Activated CD4-positive, alpha-beta T cell treated with anti-CD3 and anti-CD28 coated beads for 4 hours (primary cell): ENCODE results near the gene IL6ST.

Experiments
- DNase-seq, 2 donors: peaks; one replicate each; pipeline ENCODE4 v3.0.0-alpha.2; 2020

The IL6ST gene

GRCh38 chr5:55917402-55918086 lies 77.2 kb downstream of the IL6ST start:
- DNase-seq: no peak

DNA sequence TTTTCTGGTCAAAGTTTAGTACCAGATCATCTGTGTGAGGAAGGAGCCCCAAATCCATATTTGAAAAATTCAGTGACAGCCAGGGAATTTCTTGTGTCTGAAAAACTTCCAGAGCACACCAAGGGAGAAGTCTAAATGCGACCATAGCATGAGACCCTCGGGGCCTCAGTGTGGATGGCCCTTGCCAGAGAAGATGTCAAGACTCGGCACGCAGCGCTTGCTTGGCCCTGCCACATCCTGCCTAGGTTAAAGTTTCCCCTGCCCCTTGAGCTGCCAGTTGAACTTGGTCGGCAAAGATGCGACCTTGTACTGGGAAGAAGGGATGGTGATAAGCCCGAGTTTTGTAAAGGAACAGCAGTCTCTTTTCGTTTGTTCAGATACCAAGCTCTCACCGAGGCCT lies 77.8 kb downstream of the IL6ST start:
- DNase-seq: no peak

- no peak for DNase-seq
Measured at GRCh38 chr5:55915783-55916182, 79.0 kb downstream of the IL6ST start.

- no peak for DNase-seq
Measured at GRCh38 chr5:55914971-55915370, 79.8 kb downstream of the IL6ST start.

DNA sequence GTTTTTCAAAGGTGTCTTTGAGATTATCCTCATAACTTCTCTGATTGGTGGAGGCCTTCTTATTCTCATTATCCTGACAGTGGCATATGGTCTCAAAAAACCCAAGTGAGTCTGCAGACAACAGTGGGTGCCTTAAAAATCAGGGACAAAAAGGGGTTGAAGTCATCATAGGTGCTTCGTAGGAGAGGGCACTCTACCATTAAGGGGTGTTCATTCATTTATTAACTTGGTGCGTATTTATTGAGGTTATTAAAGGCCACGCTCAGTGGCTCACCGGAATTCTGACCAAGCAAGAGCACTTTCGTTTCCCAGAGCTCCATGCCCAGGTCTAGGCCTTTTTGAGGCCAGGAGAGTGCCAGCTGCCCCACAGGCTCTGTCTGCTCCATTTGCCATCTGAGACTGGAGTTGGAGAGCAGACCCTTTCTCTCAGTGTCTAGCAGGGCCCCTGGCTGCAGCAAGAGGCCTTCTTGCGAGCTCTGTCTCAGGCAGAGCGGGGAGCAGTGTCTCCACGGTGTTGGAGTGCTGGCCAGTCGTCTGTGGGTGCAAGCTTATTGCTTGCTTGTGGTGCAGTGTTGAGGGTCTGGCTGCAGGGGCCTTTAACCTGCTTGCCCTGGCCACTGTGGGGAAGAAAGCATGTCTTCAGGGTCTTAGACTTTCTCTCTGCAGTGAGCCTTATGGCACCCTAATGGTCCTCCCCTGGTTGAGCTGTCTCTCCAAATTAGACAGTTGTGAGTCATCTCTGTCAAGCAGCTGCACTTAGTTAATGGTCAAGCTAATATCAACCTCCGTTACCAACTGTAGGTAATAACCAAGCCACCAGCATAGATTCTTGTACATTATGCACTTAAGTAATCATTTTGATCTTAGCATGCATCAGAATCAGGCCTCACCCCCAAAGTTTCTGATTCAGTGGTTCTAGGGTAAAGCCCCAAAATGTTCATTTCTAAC lies 81.0 kb downstream of the IL6ST start:
- DNase-seq: no peak

DNA sequence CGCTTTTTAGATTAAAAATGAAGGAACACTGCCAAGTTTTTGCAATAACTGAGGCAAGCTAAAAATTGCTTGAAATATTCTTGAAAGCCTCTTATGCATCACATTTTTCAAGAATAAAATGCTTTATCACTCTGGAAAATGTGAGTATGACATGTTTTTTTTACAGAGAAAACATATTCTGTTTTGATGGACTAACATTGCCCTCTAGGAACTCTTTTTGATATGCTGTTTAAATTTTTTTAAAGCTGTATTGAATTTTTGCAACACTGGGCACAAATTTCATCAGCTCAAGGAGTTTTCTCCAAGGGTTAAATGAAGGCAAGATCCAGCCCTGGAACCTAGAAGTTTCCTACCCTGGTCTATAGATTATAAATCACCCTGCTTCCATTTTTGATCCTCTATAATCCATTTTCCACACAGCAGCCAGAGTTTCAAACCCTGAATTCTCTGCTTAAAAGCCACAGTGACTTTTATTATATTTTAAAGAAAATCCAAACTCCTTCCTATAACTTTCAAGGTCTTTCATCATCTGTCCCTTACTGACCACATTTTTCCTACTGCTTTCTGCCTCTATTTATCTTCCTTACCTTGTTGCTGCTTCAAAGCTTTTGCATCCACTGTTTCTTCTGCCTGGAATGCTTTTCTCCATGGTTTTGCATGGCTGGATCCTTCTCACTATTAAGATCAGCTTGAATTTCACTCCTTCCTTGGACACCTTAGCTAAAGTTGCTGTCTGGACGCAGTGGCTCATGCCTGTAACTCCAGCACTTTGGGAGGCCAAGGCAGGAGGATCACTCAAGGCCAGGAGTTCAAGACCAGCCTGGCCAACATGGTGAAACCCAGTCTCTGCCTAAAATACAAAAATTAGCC lies 82.7 kb downstream of the IL6ST start:
- no peak for DNase-seq

DNA sequence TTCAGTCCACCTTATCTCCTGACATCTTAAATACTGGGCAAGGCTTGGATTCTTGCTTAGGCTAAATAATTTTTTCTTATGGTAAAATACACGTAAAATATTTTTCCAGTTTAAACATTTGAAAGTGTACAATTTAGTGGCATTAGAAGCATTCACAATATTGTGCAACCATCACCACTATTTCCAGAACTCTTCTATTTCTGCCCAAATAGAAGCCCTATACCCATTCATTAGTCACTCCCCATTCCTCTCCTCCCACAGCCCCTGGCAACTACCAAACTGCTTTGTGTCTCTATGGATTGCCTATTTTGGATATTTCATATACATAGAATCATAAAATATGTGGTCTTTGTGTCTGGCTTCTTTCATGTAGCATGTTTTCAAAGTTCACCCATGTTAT lies 86.0 kb downstream of the IL6ST start:
- DNase-seq: no peak

DNA sequence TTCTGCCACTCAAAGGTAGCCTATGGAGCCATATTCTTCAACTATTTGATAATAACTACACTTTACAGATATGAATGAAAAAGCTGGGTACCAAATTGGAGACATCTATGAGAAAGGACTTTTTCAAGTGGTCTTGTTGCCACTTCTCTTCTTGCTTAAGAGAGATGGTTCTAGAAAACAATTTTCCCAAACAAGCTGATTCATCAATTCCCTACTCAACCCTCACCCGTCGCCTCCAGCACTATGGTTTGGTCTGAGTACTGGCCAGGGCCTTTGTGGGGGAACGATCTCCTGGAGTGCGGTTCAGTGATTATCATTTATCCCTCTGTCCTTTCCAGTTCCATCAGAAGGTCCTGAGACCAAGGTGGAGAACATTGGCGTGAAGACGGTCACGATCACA lies 86.8 kb downstream of the IL6ST start:
- DNase-seq: no peak

- DNase-seq: no peak
Measured at GRCh38 chr5:55905251-55905650, 89.5 kb downstream of the IL6ST start.

DNA sequence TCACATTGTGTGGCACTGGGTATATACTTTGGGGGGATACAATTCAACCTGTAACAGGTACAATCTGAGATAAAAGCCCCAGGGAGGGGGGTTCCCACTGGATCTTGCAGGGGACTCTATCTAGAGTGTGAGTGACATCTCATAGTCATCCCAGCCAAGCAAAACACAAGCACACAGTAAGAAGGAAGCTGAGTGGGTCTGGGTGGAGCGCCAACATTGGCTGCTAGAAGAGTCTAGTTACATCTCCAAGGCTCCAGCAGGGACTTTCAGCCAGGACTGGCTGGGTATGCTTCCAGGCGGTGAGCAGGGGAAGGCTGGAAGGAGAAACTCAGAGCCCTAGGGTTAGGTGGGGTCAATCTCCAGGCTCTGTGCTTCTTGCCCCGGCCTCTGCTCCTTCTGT lies 90.6 kb downstream of the IL6ST start:
- DNase-seq: no peak

- peak; percentile 54 to 56 for DNase-seq
Measured at GRCh38 chr5:55903121-55903701, 91.6 kb downstream of the IL6ST start.

- DNase-seq: no peak
Measured at GRCh38 chr5:55902696-55903095, 92.1 kb downstream of the IL6ST start.

DNA sequence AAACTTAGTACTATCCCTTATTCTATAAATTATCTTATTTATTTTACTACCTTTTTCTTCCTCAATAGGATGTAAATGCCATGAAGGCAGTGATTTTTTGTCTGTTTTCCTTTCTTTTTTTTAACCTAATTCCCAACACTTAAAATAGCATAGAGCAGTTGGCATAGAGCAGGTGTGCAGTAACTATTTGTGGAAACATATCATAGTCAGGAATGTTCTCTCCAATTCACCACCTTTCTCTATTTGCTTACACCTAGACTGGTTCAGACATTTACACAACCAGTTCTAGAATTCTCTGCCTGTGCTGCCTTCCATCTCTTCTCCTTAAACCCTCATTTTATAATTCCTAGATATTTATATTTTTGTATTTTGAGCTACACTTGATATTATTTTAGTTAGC lies 94.0 kb downstream of the IL6ST start:
- no peak for DNase-seq

GRCh38 chr5:55900068-55900467 lies 94.7 kb downstream of the IL6ST start:
- no peak for DNase-seq

DNA sequence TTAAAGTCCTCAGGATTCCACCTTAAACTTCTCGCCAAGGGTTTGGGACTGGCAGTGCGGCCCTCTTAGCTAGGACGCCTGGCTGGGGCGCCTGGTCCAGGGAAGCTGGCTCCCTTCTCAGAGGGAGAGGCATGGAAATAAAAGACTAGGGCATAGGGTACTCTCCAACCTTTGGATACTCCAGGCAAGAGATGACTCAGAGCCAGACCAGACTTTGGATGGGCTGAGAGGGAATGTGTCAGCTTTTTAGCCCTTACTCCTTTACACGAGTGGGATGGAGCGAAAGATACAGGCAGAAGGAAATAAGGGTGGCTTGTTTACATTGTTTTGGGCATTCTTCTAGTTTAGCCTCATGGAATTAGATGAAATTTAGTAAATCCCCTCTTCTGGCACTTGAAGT lies 95.4 kb downstream of the IL6ST start:
- DNase-seq: no peak

DNA sequence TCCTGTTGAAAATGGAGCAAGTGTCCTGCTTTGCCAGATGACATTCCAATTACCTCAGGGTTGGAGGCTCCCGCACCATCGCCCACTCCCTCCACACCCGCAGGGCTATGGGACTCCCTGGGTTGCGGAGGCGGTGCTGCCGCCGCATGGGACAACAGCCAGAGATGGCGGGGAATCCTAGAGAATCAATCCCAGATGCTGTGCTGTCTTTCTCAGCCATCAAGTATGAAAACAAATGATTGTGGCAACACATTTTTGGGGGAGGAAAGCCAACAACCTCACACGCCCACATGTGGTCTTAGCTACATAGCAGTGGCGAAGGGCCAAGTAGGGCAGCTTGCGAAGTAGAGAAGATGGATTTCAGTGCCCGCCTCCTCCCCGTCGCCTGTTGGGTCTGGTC lies 96.9 kb downstream of the IL6ST start:
- no peak for DNase-seq

- DNase-seq: no peak
Measured at GRCh38 chr5:55897206-55897894, 97.4 kb downstream of the IL6ST start.

DNA sequence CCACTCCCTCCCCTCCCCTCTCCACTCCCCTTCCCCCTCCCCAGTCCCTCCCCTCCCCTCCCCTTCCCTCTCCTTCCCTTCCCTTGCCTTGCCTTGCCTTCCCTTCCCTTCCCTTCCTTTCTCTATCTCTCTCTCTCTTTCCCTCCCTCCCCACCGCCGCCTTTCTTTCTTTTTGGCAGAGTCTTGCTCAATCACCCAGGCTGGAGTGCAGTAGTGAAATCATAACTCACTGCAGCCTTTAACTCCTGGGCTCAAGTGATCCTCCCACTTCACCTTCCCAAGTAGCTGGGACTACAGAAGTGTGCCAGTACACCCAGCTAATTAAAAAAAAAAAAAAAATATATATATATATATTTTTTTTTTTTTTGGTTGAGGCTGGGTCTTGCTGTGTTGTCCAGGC lies 98.1 kb downstream of the IL6ST start:
- DNase-seq: no peak

DNA sequence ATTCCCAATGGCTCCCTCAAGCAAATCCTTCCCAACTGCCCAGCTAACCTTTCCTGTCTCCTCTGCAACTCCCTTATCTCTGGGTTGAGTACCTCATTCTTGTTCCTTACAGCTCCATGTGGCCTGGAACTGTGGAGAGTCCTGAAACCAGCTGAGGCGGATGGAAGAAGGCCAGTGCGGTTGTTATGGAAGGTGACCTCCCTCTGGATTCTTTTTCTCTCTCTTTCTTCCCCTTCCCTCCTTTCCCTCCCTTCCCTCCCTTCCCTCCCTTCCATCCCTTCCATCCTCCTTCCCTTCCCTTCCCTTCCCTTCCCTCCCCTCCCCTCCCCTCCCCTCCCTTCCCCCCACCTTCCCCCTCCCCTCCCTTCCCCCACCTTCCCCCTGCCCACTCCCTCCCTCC lies 98.5 kb downstream of the IL6ST start:
- DNase-seq: no peak

GRCh38 chr5:55895346-55895745 lies 99.4 kb downstream of the IL6ST start:
- DNase-seq: no peak

DNA sequence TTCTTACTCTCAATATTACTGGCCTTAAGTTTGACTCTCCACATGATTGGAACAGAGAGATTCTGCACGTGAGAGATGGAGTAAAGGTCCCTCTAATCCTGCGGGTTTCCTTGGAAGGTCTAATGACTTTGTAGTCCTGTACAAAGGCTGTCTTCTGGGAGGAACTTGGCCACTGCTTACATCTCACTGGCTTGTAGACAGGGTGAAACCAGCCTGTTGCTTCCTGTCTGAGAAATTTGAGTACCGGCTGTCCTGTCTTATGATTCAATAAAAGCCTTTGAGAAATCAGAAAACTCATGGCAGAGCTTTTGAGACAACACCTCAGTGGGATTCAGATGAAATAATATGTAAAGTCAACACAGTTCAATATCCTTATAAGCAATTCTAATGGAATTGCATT lies 100.6 kb downstream of the IL6ST start:
- DNase-seq: no peak

- DNase-seq: no peak
Measured at GRCh38 chr5:55892479-55892878, 102.3 kb downstream of the IL6ST start.
